Breast epithelium (tissue), 4 donors: ENCODE data around the gene CABP7. TPM values are rescaled to one million over a fixed set of nuclear protein-coding genes. Genes with fewer than 3 reads are reported as not detected.

Source experiments
- DNase-seq, 2 donors: peaks; one replicate each; pipeline ENCODE4 v3.0.0-alpha.2; 2019; ENCODE audit warnings: low spot score in 2 of 2
- H3K27ac ChIP-seq, 2 donors: fragments of 200-600 bp; sonication (generic) in 1 of 2; one replicate each; pipeline ENCODE4 v1.5.1; 2016 to 2019; ENCODE audit warnings: mild to moderate bottlenecking in 1 of 2
- H3K27me3 ChIP-seq, 2 donors: fragments of 200-600 bp; sonication (generic) in 1 of 2; one replicate each; pipeline versions ENCODE4 v1.5.1 to v1.6.0; 2017 to 2019; ENCODE audit warnings: control low read depth in 1 of 2, mild to moderate bottlenecking in 1 of 2
- H3K36me3 ChIP-seq: fragments of 200-600 bp; one replicate; pipeline ENCODE4 v1.5.1; 2019
- H3K4me1 ChIP-seq, 2 donors: fragments of 200-600 bp; sonication (generic); one replicate each; pipeline ENCODE4 v1.5.1; 2016 to 2019; ENCODE audit warnings: control low read depth in 1 of 2
- H3K4me3 ChIP-seq, 3 donors: fragments of 200-600 bp; sonication (generic); 1 replicate in 2 of 3; 2 replicates in 1 of 3; pipeline ENCODE4 v1.5.1; 2016 to 2019; ENCODE audit warnings: mild to moderate bottlenecking in 3 of 3, moderate library complexity in 2 of 3
- H3K9me3 ChIP-seq, 2 donors: fragments of 200-600 bp; sonication (generic) in 1 of 2; one replicate each; pipeline ENCODE4 v1.5.1; 2016 to 2019; ENCODE audit warnings: control low read depth in 1 of 2
- CTCF ChIP-seq, 3 donors: fragments of 450-650 bp; IDR thresholded peaks; one replicate each; pipeline ENCODE4 v1.5.1; 2016 to 2017; ENCODE audit warnings: antibody characterized with exemption in 3 of 3, mild to moderate bottlenecking in 3 of 3, moderate library complexity in 3 of 3
- POLR2A ChIP-seq: fragments of 450-650 bp; IDR thresholded peaks from one replicate; pipeline ENCODE4 v1.6.1; 2016; ENCODE audit warnings: antibody characterized with exemption, mild to moderate bottlenecking, moderate library complexity
- POLR2AphosphoS5 ChIP-seq, 3 donors: sonication (generic); formaldehyde crosslinking; IDR thresholded peaks; one replicate each; pipeline ENCODE4 v1.6.1; 2017; ENCODE audit warnings: antibody characterized with exemption in 3 of 3
- intact Hi-C: fragments of 100-400 bp; cut with DNase I; formaldehyde crosslinking; loops from one replicate; pipeline ENCODE4 v1.15.1; 2023; ENCODE audit warnings: low total_unique reads
- total RNA-seq, 3 donors: library from RNA; depleted of rRNA; stranded (reverse); fragments of >200 nt; gene quantifications; one replicate each; pipeline ENCODE4 v1.1.0, GENCODE V29; 2016

CABP7 gene
- total RNA-seq, 3 donors from 2014 or later = not detected

- intact Hi-C loops = loop anchor here (10.0 kb wide), 1 partner anchor 1324 kb away; no protein-coding TSS in a partner anchor
- TF ChIP-seq POLR2AphosphoS5 (IDR thresholded peaks at IDR 0.05) = no peak
- no peak for TF ChIP-seq CTCF (IDR thresholded peaks at IDR 0.05)
- TF ChIP-seq POLR2A = no peak
- Histone ChIP-seq H3K36me3 (no peaks in the 10 kb centered on the region), H3K4me1 (no peaks in the 10 kb centered on the region), H3K27me3 (no peaks in the 10 kb centered on the region), H3K4me3 (no peak overlapping the region), H3K27ac (no peak overlapping the region), H3K9me3 (no peaks in the 10 kb centered on the region)
- DNase-seq = no peak
Measured at GRCh38 chr22:29731058-29731850, 11.5 kb downstream of the CABP7 start.

GRCh38 chr22:29732883-29733282 lies 13.1 kb downstream of the CABP7 start:
- H3K36me3 ChIP-seq = no peaks in the 10 kb centered on the region
- H3K27ac ChIP-seq = no peak overlapping the region
- no peaks in the 10 kb centered on the region for H3K4me1 ChIP-seq
- intact Hi-C loops = loop anchor here (10.0 kb wide), 1 partner anchor 1322 kb away; no protein-coding TSS in a partner anchor
- no peaks in the 10 kb centered on the region for H3K9me3 ChIP-seq
- no peak overlapping the region for H3K4me3 ChIP-seq
- DNase-seq = no peak
- H3K27me3 ChIP-seq = no peaks in the 10 kb centered on the region
- TF ChIP-seq CTCF (IDR thresholded peaks at IDR 0.05) (no peak), POLR2AphosphoS5 (IDR thresholded peaks at IDR 0.05) (no peak), POLR2A (no peak)

DNA sequence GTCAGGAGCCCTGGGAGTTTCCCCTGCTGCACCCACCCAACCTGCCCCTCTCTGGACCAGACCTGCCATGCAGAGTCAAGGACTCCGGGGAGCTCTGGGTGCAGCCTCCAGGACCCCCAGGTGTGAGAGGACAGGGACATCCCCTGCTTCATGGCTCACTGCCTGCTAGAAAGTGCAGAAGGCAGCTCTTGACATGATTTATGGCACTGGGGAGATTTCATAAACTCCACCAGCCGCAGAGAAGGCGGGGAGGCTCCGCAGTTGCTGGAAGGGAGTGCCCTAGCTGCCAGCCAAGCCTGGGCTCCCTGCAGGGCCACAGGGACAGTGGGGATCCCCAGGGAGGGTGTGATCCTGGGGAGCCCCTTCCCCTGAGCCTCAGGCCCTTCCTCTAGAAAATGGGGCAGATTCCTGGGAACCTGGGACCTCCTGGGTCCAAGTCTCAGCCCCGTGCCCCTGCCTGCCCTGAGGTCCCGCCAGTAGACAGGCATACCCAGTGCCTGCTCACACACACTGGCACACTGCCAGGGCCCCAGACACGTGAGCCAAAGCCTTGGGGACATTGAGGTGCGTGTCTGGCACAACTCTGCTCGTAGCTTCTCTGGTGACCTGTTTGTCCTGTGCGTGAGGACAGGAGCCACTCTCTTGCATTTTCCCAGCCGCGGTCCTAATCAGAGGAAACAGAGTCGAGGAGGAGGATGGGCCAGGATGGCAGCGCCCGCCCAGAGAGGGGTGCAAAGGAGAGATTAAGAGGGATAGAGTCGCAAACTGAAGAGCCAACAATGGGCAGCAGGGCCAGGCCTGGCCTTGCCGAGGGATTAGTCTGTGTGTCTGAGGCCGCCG lies 13.8 kb downstream of the CABP7 start:
- no peaks in the 10 kb centered on the region for H3K27me3 ChIP-seq
- intact Hi-C loops = loop anchor here (10.0 kb wide), 1 partner anchor 1321 kb away; no protein-coding TSS in a partner anchor
- H3K4me1 ChIP-seq = no peaks in the 10 kb centered on the region
- DNase-seq = peak in 1 of 2 donors; percentile 50
- no peaks in the 10 kb centered on the region for H3K36me3 ChIP-seq
- no peaks in the 10 kb centered on the region for H3K9me3 ChIP-seq
- TF ChIP-seq POLR2AphosphoS5 (IDR thresholded peaks at IDR 0.05) (no peak), CTCF (IDR thresholded peaks at IDR 0.05) (no peak), POLR2A (no peak)
- no peak overlapping the region for H3K4me3 ChIP-seq
- H3K27ac ChIP-seq = no peak overlapping the region

DNA sequence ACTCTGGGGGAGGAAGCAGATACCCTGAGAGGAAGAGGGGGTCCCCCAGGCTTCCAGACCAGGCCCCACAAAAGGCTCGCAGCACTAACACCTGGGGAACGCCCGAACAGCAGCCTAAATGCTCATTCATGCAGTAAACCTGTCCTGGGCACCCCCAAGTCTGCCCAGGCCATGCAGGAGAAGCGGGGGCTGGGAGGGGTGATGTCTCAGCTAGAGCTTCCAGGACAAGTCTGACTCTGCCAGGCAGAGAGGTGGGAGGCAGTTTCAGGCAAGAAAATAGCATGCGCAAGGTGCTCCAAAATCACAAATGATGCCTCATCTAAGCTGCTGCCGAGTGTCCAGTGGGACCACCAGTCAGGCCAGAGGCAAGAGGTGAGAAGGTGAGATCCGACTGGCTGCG lies 14.6 kb downstream of the CABP7 start:
- H3K9me3 ChIP-seq = no peaks in the 10 kb centered on the region
- no peaks in the 10 kb centered on the region for H3K4me1 ChIP-seq
- TF ChIP-seq CTCF (IDR thresholded peaks at IDR 0.05) (no peak), POLR2A (no peak), POLR2AphosphoS5 (IDR thresholded peaks at IDR 0.05) (no peak)
- no peaks in the 10 kb centered on the region for H3K36me3 ChIP-seq
- DNase-seq = no peak
- no peak overlapping the region for H3K27ac ChIP-seq
- H3K4me3 ChIP-seq = no peak overlapping the region
- intact Hi-C loops = loop anchor here (10.0 kb wide), 1 partner anchor 1320 kb away; no protein-coding TSS in a partner anchor
- H3K27me3 ChIP-seq = no peaks in the 10 kb centered on the region

DNA sequence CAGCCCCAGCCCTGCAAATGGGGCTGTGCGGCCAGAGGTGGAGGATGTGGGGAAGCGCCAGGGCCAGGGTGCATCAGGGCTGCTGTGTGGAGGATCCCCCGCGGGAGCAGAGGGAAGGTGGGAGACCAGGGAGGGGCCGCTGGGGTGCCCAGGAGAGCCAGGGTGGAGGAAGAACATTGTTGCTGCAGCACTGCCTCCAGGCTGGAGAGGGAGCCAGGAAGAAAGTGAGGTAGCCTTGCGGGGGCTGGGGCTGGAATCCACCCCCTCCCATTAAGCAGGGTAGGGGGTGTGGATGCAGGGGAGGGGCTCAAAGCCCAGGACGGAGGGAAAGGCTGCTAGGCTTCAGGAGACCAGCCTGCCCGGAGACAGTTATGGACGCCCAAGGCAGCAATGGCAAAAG lies 15.0 kb downstream of the CABP7 start:
- TF ChIP-seq POLR2A = no peak
- TF ChIP-seq CTCF (IDR thresholded peaks at IDR 0.05) = no peak
- no peak for TF ChIP-seq POLR2AphosphoS5 (IDR thresholded peaks at IDR 0.05)
- no peak for DNase-seq
- no peaks in the 10 kb centered on the region for H3K36me3 ChIP-seq
- no peak overlapping the region for H3K27ac ChIP-seq
- no peaks in the 10 kb centered on the region for H3K9me3 ChIP-seq
- no peak overlapping the region for H3K4me3 ChIP-seq
- no peaks in the 10 kb centered on the region for H3K4me1 ChIP-seq
- intact Hi-C loops = loop anchor here (10.0 kb wide), 1 partner anchor 1320 kb away; no protein-coding TSS in a partner anchor
- H3K27me3 ChIP-seq = no peaks in the 10 kb centered on the region
